SK-N-MC (cell line): Measurements from ENCODE around the gene GFM2.

Experiments used
- EZH2 ChIP-seq: fragments of 200-600 bp; sonication (generic); IDR thresholded peaks from one replicate; pipeline ENCODE4 v1.6.1; 2017; ENCODE audit warnings: antibody characterized with exemption
- POLR2AphosphoS5 ChIP-seq: IDR thresholded peaks from 2 replicates; pipeline ENCODE4 v1.6.1; 2012; ENCODE audit warnings: mild to moderate bottlenecking, low read depth, low read length, borderline replicate concordance

DNA sequence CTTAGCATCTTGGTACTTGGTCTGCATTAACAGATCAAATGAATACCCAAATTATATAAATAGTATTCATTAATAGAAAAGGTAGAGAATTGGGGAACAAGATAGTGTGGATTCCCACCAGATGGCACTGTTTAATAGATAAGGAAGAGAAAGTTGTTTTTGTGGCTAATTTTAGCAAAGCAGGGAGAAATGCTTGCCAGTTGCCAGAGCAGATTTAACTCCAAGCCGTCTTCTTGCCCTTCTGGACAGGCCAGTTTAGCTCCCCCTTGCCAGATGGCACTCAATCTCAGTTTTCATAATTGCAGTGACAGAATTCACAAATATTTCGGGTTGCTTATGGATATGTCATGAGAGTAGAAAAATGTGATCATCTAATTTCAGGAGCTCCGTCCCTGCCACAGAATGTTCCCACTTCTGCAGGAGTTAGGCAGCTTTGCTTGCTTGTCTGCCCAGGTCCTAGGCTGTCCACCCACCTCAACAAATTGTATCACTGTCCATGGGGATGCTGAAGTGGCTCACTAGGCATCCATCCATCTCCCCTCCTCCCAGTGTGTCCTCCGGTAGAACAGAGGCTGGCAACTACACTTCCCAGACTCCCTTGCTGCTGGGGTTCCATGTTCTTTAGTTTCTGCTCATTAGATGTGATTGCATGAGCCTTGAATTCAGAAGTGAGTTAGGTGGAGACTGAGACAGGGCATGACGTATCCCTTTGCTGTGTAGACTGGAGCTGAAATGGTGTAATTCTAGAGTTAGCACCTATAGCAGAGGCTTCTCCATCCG, 93.7 kb downstream of the GFM2 start:
- TF ChIP-seq POLR2AphosphoS5, result no peak
- TF ChIP-seq EZH2, result no peak
